Measurements from ENCODE around the gene OAT. TPM values are rescaled to one million over a fixed set of nuclear protein-coding genes. Genes with fewer than 3 reads are reported as not detected.

OAT gene
- total and polyA plus RNA-seq, 4 donors = 26.2 to 75.3 (median 53.7) TPM

DNA sequence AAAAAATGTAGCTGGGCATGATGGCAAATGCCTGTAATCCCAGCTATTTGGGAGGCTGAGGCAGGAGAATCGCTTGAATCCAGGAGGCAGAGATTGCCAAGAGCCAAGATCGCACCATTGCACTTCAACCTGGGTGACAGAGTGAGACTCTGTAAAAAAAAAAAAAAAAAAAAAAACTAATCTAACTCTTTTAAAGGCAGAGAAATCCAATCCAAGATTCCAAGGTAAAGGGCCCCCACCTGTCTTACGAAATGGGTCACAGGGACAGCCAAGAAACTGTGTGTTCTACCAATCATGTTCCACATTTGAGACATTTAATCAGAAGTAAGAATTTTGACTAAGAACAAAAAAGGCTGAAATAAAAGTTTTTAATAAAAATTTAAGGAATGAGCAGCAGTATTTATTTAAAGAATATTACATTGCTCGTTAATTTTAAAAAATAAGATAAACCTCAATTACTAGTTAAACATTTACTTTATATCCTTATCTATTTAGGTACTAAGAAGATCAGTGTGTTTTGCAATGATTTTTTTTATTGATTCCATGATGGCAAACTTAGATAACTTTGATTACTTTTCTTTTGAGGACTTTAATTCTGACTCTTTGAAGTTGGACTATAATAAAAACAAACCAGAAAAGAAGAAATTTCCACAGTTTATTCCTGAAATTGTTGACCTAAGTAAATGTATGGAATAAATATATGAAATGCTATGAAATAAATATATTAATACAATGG, 6.7 kb upstream of the OAT start:
- H3K4me3 ChIP-seq = no peak overlapping the region
- TF ChIP-seq, protein P1, sequence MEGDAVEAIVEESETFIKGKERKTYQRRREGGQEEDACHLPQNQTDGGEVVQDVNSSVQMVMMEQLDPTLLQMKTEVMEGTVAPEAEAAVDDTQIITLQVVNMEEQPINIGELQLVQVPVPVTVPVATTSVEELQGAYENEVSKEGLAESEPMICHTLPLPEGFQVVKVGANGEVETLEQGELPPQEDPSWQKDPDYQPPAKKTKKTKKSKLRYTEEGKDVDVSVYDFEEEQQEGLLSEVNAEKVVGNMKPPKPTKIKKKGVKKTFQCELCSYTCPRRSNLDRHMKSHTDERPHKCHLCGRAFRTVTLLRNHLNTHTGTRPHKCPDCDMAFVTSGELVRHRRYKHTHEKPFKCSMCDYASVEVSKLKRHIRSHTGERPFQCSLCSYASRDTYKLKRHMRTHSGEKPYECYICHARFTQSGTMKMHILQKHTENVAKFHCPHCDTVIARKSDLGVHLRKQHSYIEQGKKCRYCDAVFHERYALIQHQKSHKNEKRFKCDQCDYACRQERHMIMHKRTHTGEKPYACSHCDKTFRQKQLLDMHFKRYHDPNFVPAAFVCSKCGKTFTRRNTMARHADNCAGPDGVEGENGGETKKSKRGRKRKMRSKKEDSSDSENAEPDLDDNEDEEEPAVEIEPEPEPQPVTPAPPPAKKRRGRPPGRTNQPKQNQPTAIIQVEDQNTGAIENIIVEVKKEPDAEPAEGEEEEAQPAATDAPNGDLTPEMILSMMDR (IDR thresholded peaks at IDR 0.05; ENCODE audit: control extremely low read depth, extremely low read depth) = no peak
- no peak overlapping the region for H3K9ac ChIP-seq (ENCODE audit: insufficient read depth in 1 of 2, low read length in 2 of 2)
- H3K4me1 ChIP-seq (ENCODE audit: control insufficient read depth in 5 of 5, insufficient read depth in 5 of 5, low read length in 5 of 5) = peaks cover 0 to 1% (median 0%) of the 10 kb centered on the region in 5 donors
- 75 to 93% methylated on average over 4 of the region's 4 CpGs for WGBS, 2 donors
- ATAC-seq (ENCODE audit: insufficient read depth, low FRiP score) (no peak), DNase-seq (no peak)
- peaks cover 0 to 6% (median 2%) of the 10 kb centered on the region in 3 donors for H3K27me3 ChIP-seq (ENCODE audit: control insufficient read depth in 3 of 3, insufficient read depth in 3 of 3, low read length in 2 of 3)
- peaks cover 0 to 2% (median 0%) of the 10 kb centered on the region in 4 donors for H3K9me3 ChIP-seq (ENCODE audit: control insufficient read depth in 4 of 4, insufficient read depth in 3 of 4, low read length in 3 of 4)
- no peak overlapping the region for H3K27ac ChIP-seq (ENCODE audit: low read depth in 1 of 2, low read length in 1 of 2)
- no peaks in the 10 kb centered on the region for H3K36me3 ChIP-seq (ENCODE audit: control insufficient read depth in 4 of 4, insufficient read depth in 4 of 4, low read length in 4 of 4)

DNA sequence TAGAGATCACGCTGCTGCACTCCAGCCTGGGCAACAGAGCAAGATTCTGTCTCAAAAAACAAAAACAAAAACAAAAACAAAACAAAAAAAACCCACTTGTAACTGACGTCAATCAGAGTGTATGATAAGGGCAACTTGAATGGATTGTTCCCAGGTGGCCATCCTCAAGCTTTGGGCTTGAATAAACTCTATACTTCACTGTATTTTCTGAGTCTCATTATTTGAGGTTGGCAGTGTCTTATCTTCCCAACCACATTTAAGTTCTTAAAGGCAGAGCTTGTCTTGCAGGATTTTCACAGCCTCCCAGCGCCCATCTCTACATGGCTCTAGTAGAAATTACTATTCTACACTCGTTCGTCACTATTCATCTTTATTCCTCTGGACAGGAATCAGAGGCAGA, 5.1 kb upstream of the OAT start:
- DNase-seq (no peak), ATAC-seq (ENCODE audit: insufficient read depth, low FRiP score) (no peak)
- Histone ChIP-seq H3K4me1 (ENCODE audit: control insufficient read depth in 5 of 5, insufficient read depth in 5 of 5, low read length in 5 of 5) (peaks cover 0 to 4% (median 0%) of the 10 kb centered on the region in 5 donors), H3K9ac (ENCODE audit: insufficient read depth in 1 of 2, low read length in 2 of 2) (no peak overlapping the region), H3K27me3 (ENCODE audit: control insufficient read depth in 3 of 3, insufficient read depth in 3 of 3, low read length in 2 of 3) (peaks cover 0 to 6% (median 2%) of the 10 kb centered on the region in 3 donors), H3K36me3 (ENCODE audit: control insufficient read depth in 4 of 4, insufficient read depth in 4 of 4, low read length in 4 of 4) (no peaks in the 10 kb centered on the region), H3K27ac (ENCODE audit: low read depth in 1 of 2, low read length in 1 of 2) (no peak overlapping the region), H3K9me3 (ENCODE audit: control insufficient read depth in 4 of 4, insufficient read depth in 3 of 4, low read length in 3 of 4) (peaks cover 0 to 2% (median 0%) of the 10 kb centered on the region in 4 donors), H3K4me3 (no peak overlapping the region)
- WGBS, 2 donors = 76 to 88% methylated on average over 5 of the region's 5 CpGs
- TF ChIP-seq, protein P1 (IDR thresholded peaks at IDR 0.05; ENCODE audit: control extremely low read depth, extremely low read depth) = no peak

DNA sequence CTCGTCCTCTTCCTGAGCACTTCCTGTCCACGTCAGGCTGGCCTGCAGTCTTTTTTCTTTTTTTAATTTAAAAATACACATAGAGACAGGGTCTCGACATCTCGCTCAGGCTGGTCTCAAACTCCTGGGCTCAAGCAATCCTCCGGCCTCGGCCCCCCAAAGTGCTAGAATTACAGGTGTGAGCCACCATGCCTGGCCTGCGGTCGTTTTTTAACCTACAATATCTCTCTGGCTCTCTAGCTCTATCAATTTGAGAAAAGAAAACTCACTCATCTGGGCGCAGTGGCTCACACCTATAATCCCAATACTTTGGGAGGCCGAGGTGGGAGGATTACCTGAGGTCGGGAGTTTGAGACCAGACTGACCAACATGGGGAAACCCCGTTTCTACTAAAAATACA, 4.0 kb upstream of the OAT start:
- TF ChIP-seq, protein P1 (IDR thresholded peaks at IDR 0.05; ENCODE audit: control extremely low read depth, extremely low read depth) = no peak
- H3K4me3 ChIP-seq = no peak overlapping the region
- H3K4me1 ChIP-seq (ENCODE audit: control insufficient read depth in 5 of 5, insufficient read depth in 5 of 5, low read length in 5 of 5) = peaks cover 0 to 6% (median under 1%) of the 10 kb centered on the region in 5 donors
- H3K27ac ChIP-seq (ENCODE audit: low read depth in 1 of 2, low read length in 1 of 2) = no peak overlapping the region
- no peaks in the 10 kb centered on the region for H3K36me3 ChIP-seq (ENCODE audit: control insufficient read depth in 4 of 4, insufficient read depth in 4 of 4, low read length in 4 of 4)
- H3K9me3 ChIP-seq (ENCODE audit: control insufficient read depth in 4 of 4, insufficient read depth in 3 of 4, low read length in 3 of 4) = peaks cover 0 to 2% (median 0%) of the 10 kb centered on the region in 4 donors
- WGBS, 2 donors = 80 to 81% methylated on average over 12 of the region's 12 CpGs
- H3K9ac ChIP-seq (ENCODE audit: insufficient read depth in 1 of 2, low read length in 2 of 2) = no peak overlapping the region
- ATAC-seq (ENCODE audit: insufficient read depth, low FRiP score) (no peak), DNase-seq (no peak)
- H3K27me3 ChIP-seq (ENCODE audit: control insufficient read depth in 3 of 3, insufficient read depth in 3 of 3, low read length in 2 of 3) = peaks cover 0 to 6% (median 2%) of the 10 kb centered on the region in 3 donors
